CD14-positive monocyte (primary cell): ENCODE measurements around the gene CORO2A. TPM values are rescaled to one million over a fixed set of nuclear protein-coding genes. Genes with fewer than 3 reads are reported as not detected.

Source experiments
- DNase-seq, 3 donors: peaks; one replicate each; pipeline ENCODE4 v3.0.0-alpha.2; 2011 to 2022
- H2AFZ ChIP-seq: 2 replicates; pipeline ENCODE4 v1.6.0; 2012; ENCODE audit warnings: mild to moderate bottlenecking, low read depth, low read length, inconsistent platforms; ENCODE audit not compliant: insufficient read depth, poor library complexity, severe bottlenecking
- H3K27ac ChIP-seq, 2 donors: 1 replicate in 1 of 2; 2 replicates in 1 of 2; pipeline ENCODE4 v1.5.1; 2012 to 2013; ENCODE audit warnings: low read length in 2 of 2, control low read depth in 1 of 2, inconsistent platforms in 1 of 2, low read depth in 1 of 2, mild to moderate bottlenecking in 1 of 2
- H3K27me3 ChIP-seq, 2 donors: one replicate each; pipeline versions ENCODE4 v1.6.0 to v1.6.1; 2011 to 2013; ENCODE audit warnings: low read length in 2 of 2; ENCODE audit not compliant: control insufficient read depth in 2 of 2, insufficient read depth in 2 of 2
- H3K36me3 ChIP-seq, 2 donors: replicated peaks in 1 of 2; 1 replicate in 1 of 2; 2 replicates in 1 of 2; pipeline versions ENCODE4 v1.5.1 to v1.6.1; 2012 to 2013; ENCODE audit warnings: low read length in 2 of 2, control low read depth in 1 of 2, inconsistent platforms in 1 of 2, mild to moderate bottlenecking in 1 of 2; ENCODE audit not compliant: insufficient read depth in 2 of 2, control insufficient read depth in 1 of 2
- H3K4me1 ChIP-seq, 2 donors: 1 replicate in 1 of 2; 2 replicates in 1 of 2; pipeline versions ENCODE4 v1.5.1 to v1.6.1; 2012 to 2013; ENCODE audit warnings: low read length in 2 of 2, control low read depth in 1 of 2, inconsistent platforms in 1 of 2, mild to moderate bottlenecking in 1 of 2, moderate library complexity in 1 of 2; ENCODE audit not compliant: insufficient read depth in 2 of 2, control insufficient read depth in 1 of 2
- H3K4me2 ChIP-seq: replicated peaks from 2 replicates; pipeline ENCODE3; 2012; ENCODE audit warnings: low read length, moderate library complexity, mild to moderate bottlenecking; ENCODE audit not compliant: poor library complexity, severe bottlenecking; ENCODE audit errors: extremely low read depth
- H3K4me3 ChIP-seq, 3 experiments: fragments of 200-600 bp in 1 of 3; sonication (generic) in 1 of 3; replicated peaks in 1 of 3; 1 replicate in 2 of 3; 2 replicates in 1 of 3; pipeline ENCODE4 v1.5.1; 2011 to 2013; ENCODE audit warnings: low read length in 3 of 3, mild to moderate bottlenecking in 3 of 3, control low read depth in 2 of 3, low read depth in 2 of 3, inconsistent platforms in 1 of 3, moderate library complexity in 1 of 3
- H3K79me2 ChIP-seq: 2 replicates; pipeline ENCODE4 v1.6.0; 2012; ENCODE audit warnings: mild to moderate bottlenecking, control low read depth, inconsistent platforms, low read length, moderate library complexity; ENCODE audit not compliant: insufficient read depth
- H3K9ac ChIP-seq: 2 replicates; pipeline ENCODE4 v1.6.0; 2017; ENCODE audit warnings: low read length, mild to moderate bottlenecking; ENCODE audit not compliant: insufficient read depth, poor library complexity, severe bottlenecking
- H3K9me3 ChIP-seq, 2 donors: replicated peaks in 1 of 2; 1 replicate in 1 of 2; 2 replicates in 1 of 2; pipeline versions ENCODE4 v1.5.1 to v1.6.1; 2012 to 2013; ENCODE audit warnings: low read length in 2 of 2, control low read depth in 1 of 2; ENCODE audit not compliant: control insufficient read depth in 1 of 2, insufficient read depth in 1 of 2
- H4K20me1 ChIP-seq: 2 replicates; pipeline ENCODE4 v1.6.0; 2012; ENCODE audit warnings: mild to moderate bottlenecking, low read length, control low read depth, moderate library complexity; ENCODE audit not compliant: insufficient read depth
- H3K27ac Mint-ChIP-seq, 7 donors: one replicate each; pipeline ENCODE4 v1.8.0; 2020; ENCODE audit warnings: mild to moderate bottlenecking in 7 of 7, mixed read lengths in 7 of 7, moderate library complexity in 6 of 7, inconsistent platforms in 2 of 7
- H3K27me3 Mint-ChIP-seq, 3 donors: one replicate each; pipeline ENCODE4 v1.8.0; 2021 to 2022; ENCODE audit warnings: low read depth in 3 of 3, mild to moderate bottlenecking in 3 of 3, mixed read lengths in 3 of 3, moderate library complexity in 3 of 3, inconsistent platforms in 1 of 3
- H3K36me3 Mint-ChIP-seq, 2 donors: one replicate each; pipeline ENCODE4 v1.8.0; 2020; ENCODE audit warnings: mixed read lengths in 2 of 2, inconsistent platforms in 1 of 2, mild to moderate bottlenecking in 1 of 2
- H3K4me1 Mint-ChIP-seq: one replicate; pipeline ENCODE4 v1.8.0; 2020; ENCODE audit warnings: mild to moderate bottlenecking, mixed read lengths
- H3K4me3 Mint-ChIP-seq, 2 donors: one replicate each; pipeline ENCODE4 v1.8.0; 2020; ENCODE audit warnings: mild to moderate bottlenecking in 2 of 2, mixed read lengths in 2 of 2, moderate library complexity in 1 of 2
- H3K9me3 Mint-ChIP-seq, 7 donors: one replicate each; pipeline ENCODE4 v1.8.0; 2020 to 2022; ENCODE audit warnings: mixed read lengths in 7 of 7, mild to moderate bottlenecking in 6 of 7, moderate library complexity in 6 of 7, inconsistent platforms in 2 of 7
- CTCF ChIP-seq: fragments of 200-600 bp; IDR thresholded peaks from one replicate; pipeline ENCODE4 v1.8.0; 2022; ENCODE audit warnings: antibody characterized with exemption, mild to moderate bottlenecking
- WGBS: methylation state at CpG from one replicate; pipeline ENCODE4 v1.1.5; 2013; ENCODE audit warnings: missing lambda C conversion rate; ENCODE audit not compliant: insufficient coverage; 5-methylcytosine and 5-hydroxymethylcytosine counted together
- intact Hi-C, 2 donors: fragments of 100-400 bp; cut with micrococcal nuclease; formaldehyde crosslinking; loops; one replicate each; pipeline versions ENCODE4 v1.15.0 to v1.15.1; 2023
- polyA plus RNA-seq, 3 donors: library from polyadenylated mRNA; depleted of rRNA in 1 of 3; unstranded in 2 of 3; stranded (reverse) in 1 of 3; fragments of 300-500 nt in 2 of 3; fragments of >200 nt in 1 of 3; fragmentation: Illumina TruSeq in 2 of 3; gene quantifications; 1 replicate in 2 of 3; 2 replicates in 1 of 3; pipeline ENCODE4 v1.2.3, GENCODE V29; 2012 to 2021

Gene CORO2A
- polyA plus RNA-seq, 3 donors, result 1.2 to 3.5 (median 2.1) TPM

- Histone ChIP-seq H3K4me2 (no peak overlapping the region), H3K9me3 (no peaks in the 10 kb centered on the region), H3K9ac (no peak overlapping the region), H3K27ac (peak overlapping the region in 1 of 2 donors; percentile 35), H3K79me2 (peaks cover 11% of the 10 kb centered on the region), H3K4me3 (no peak overlapping the region), H3K36me3 (peaks cover 85 to 97% of the 10 kb centered on the region in 2 donors), H3K27me3 (no peaks in the 10 kb centered on the region), H2AFZ (no peak overlapping the region), H4K20me1 (peaks cover 62% of the 10 kb centered on the region), H3K4me1 (peaks cover 8 to 12% of the 10 kb centered on the region in 2 donors)
- TF ChIP-seq CTCF, result no peak
- no peak overlapping the region for H3K4me3 Mint-ChIP-seq
- H3K36me3 Mint-ChIP-seq, result peaks cover 82 to 97% of the 10 kb centered on the region in 2 donors
- peaks cover 0 to 1% (median 0%) of the 10 kb centered on the region in 3 donors for H3K27me3 Mint-ChIP-seq
- H3K4me1 Mint-ChIP-seq, result peaks cover 17% of the 10 kb centered on the region
- H3K9me3 Mint-ChIP-seq, result no peaks in the 10 kb centered on the region
- no peak for DNase-seq
- intact Hi-C loops, result no loop called here
- peak overlapping the region in 1 of 7 donors; percentile 30 for H3K27ac Mint-ChIP-seq
- no CpG with 5 or more reads among the region's 1 CpG for WGBS
These were observed 34.1 kb upstream of the CORO2A start for GRCh38 chr9:98226516-98226915.

GRCh38 chr9:98225015-98225442, 32.6 kb upstream of the CORO2A start:
- Histone ChIP-seq H3K27ac (peak overlapping the region in 1 of 2 donors; percentile 24), H3K27me3 (no peaks in the 10 kb centered on the region), H4K20me1 (peaks cover 62% of the 10 kb centered on the region), H3K9me3 (no peaks in the 10 kb centered on the region), H2AFZ (no peak overlapping the region), H3K4me3 (no peak overlapping the region), H3K79me2 (peaks cover 11% of the 10 kb centered on the region), H3K36me3 (peaks cover 87 to 97% of the 10 kb centered on the region in 2 donors), H3K9ac (no peak overlapping the region), H3K4me1 (peaks cover 8 to 12% of the 10 kb centered on the region in 2 donors), H3K4me2 (no peak overlapping the region)
- whole genome bisulfite sequencing, result 100% methylated on average over 4 of the region's 6 CpGs
- peak overlapping the region in 1 of 7 donors; percentile 73 for H3K27ac Mint-ChIP-seq
- intact Hi-C loops, result no loop called here
- H3K4me3 Mint-ChIP-seq, result no peak overlapping the region
- H3K9me3 Mint-ChIP-seq, result no peaks in the 10 kb centered on the region
- peaks cover 83 to 98% of the 10 kb centered on the region in 2 donors for H3K36me3 Mint-ChIP-seq
- no peak for TF ChIP-seq CTCF
- DNase-seq, result no peak
- peaks cover 15% of the 10 kb centered on the region for H3K4me1 Mint-ChIP-seq
- H3K27me3 Mint-ChIP-seq, result peaks cover 0 to 1% (median 0%) of the 10 kb centered on the region in 3 donors
